OCI-LY3 (cell line): ENCODE measurements around the gene HDAC4.

Source experiments
- EZH2phosphoT487 ChIP-seq: fragments of 200-600 bp; shearing (Covaris generic); IDR thresholded peaks from 2 replicates; pipeline ENCODE4 v1.6.1; 2018; ENCODE audit warnings: antibody characterized with exemption, mixed run types, low read depth
- TF ChIP-seq, protein P1 (sequence below): fragments of 200-600, 300-600 bp; sonication (generic); IDR thresholded peaks from 2 replicates; pipeline ENCODE4 v1.5.1; 2014; ENCODE audit warnings: antibody characterized with exemption, low read length, low read depth

DNA sequence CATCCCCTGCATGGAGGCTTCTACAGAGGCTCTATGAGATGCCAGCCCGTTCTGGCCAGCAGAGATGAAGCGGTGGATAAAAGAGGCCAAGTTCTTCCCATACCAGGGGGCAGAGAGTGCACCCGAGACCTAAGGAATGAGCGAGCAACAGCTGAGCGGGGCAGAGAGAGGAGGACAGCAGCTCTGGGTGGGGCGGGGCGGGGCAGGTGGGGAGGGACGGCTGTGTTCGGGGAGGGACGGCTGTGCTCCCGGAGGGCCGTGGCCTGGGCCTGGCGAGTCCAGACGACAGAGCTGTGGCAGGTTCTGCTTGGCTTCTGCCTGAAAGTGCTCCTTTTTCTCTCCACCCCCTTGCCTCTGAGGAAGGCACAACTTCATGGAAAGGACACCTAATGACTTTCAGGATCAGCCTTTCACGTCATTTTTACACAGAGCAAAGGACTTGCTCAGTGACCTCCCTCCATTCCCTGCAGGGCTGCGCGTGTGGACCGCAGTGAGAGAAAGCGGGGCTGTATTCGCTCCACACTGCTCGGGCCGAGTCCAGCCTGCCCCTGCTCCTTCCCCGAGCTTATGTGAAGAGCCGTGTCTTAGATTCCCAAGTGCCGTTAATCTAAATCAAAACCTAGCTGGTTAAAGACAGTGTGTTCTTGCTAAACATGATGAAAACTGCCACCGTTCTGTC lies 232.9 kb downstream of the HDAC4 start:
- TF ChIP-seq, protein P1, sequence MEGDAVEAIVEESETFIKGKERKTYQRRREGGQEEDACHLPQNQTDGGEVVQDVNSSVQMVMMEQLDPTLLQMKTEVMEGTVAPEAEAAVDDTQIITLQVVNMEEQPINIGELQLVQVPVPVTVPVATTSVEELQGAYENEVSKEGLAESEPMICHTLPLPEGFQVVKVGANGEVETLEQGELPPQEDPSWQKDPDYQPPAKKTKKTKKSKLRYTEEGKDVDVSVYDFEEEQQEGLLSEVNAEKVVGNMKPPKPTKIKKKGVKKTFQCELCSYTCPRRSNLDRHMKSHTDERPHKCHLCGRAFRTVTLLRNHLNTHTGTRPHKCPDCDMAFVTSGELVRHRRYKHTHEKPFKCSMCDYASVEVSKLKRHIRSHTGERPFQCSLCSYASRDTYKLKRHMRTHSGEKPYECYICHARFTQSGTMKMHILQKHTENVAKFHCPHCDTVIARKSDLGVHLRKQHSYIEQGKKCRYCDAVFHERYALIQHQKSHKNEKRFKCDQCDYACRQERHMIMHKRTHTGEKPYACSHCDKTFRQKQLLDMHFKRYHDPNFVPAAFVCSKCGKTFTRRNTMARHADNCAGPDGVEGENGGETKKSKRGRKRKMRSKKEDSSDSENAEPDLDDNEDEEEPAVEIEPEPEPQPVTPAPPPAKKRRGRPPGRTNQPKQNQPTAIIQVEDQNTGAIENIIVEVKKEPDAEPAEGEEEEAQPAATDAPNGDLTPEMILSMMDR: no peak
- no peak for TF ChIP-seq EZH2phosphoT487
